Stimulated activated CD4-positive, alpha-beta T cell treated with anti-CD3 and anti-CD28 coated beads, Interleukin-15, amount 100 ng/mL, for 48 hours (primary cell): Measurements from ENCODE around the gene TSHZ1.

Source experiments
- DNase-seq, 2 donors: peaks; one replicate each; pipeline ENCODE4 v3.0.0-alpha.2; 2020; ENCODE audit warnings: low read depth in 2 of 2

Gene TSHZ1

GRCh38 chr18:75208155-75208835 is 2.3 kb upstream of the TSHZ1 start:
- peak in 1 of 2 donors; percentile 21 for DNase-seq

GRCh38 chr18:75208836-75209128 is 1.8 kb upstream of the TSHZ1 start:
- DNase-seq = no peak

GRCh38 chr18:75209129-75209950 is 1.3 kb upstream of the TSHZ1 start, which contains the start of gene PTGR3:
PTGR3 (minus strand) TSS chr18:75209139; CDS start chr18:75209058, 81 bp downstream.
- DNase-seq = peak; percentile 72 to 73

GRCh38 chr18:75209951-75210258 is 692 bp upstream of the TSHZ1 start:
- no peak for DNase-seq

GRCh38 chr18:75211002-75211621 is 515 bp downstream of the TSHZ1 start:
- DNase-seq = no peak

- no peak for DNase-seq
Measured at GRCh38 chr18:75211626-75211952, 992 bp downstream of the TSHZ1 start.

- DNase-seq = no peak
Measured at GRCh38 chr18:75211953-75212750, 1.6 kb downstream of the TSHZ1 start.

- DNase-seq = no peak
Measured at GRCh38 chr18:75212751-75213090, 2.1 kb downstream of the TSHZ1 start.

GRCh38 chr18:75213611-75214331 is 3.2 kb downstream of the TSHZ1 start:
- no peak for DNase-seq

GRCh38 chr18:75214332-75214690 is 3.7 kb downstream of the TSHZ1 start:
- no peak for DNase-seq

- no peak for DNase-seq
Measured at GRCh38 chr18:75214766-75215510, 4.3 kb downstream of the TSHZ1 start.

GRCh38 chr18:75215663-75216062 is 5.1 kb downstream of the TSHZ1 start:
- DNase-seq = no peak

GRCh38 chr18:75216212-75216910 is 5.8 kb downstream of the TSHZ1 start:
- DNase-seq = no peak

- DNase-seq = no peak
Measured at GRCh38 chr18:75216911-75217689, 6.5 kb downstream of the TSHZ1 start.

- no peak for DNase-seq
Measured at GRCh38 chr18:75218065-75218923, 7.7 kb downstream of the TSHZ1 start.

- DNase-seq = no peak
Measured at GRCh38 chr18:75219745-75220375, 9.3 kb downstream of the TSHZ1 start.

- DNase-seq = no peak
Measured at GRCh38 chr18:75220551-75221355, 10.2 kb downstream of the TSHZ1 start.
